Lower lobe of right lung (tissue), 2 donors: ENCODE results near the gene LIN7B. TPM values are rescaled to one million over a fixed set of nuclear protein-coding genes. Genes with fewer than 3 reads are reported as not detected.

Experiments
- ATAC-seq, 2 donors: fragments of 200-7000 bp; cut with Tn5 transposase; one replicate each; pipeline ENCODE4 v1.9.1; 2020 to 2022; ENCODE audit warnings: mild to moderate bottlenecking in 2 of 2, moderate library complexity in 2 of 2
- DNase-seq: peaks from one replicate; pipeline ENCODE4 v3.0.0-alpha.2; 2020
- H3K27ac ChIP-seq: fragments of 200-600 bp; one replicate; pipeline ENCODE4 v1.8.0; 2022
- H3K27me3 ChIP-seq: fragments of 200-600 bp; one replicate; pipeline ENCODE4 v1.8.0; 2022; ENCODE audit warnings: low read depth
- H3K36me3 ChIP-seq: fragments of 200-600 bp; one replicate; pipeline ENCODE4 v1.8.0; 2022; ENCODE audit warnings: mild to moderate bottlenecking
- H3K4me1 ChIP-seq: fragments of 200-600 bp; one replicate; pipeline ENCODE4 v1.8.0; 2022
- H3K4me3 ChIP-seq: fragments of 200-600 bp; one replicate; pipeline ENCODE4 v1.8.0; 2022; ENCODE audit warnings: mild to moderate bottlenecking
- H3K9me3 ChIP-seq: fragments of 200-600 bp; one replicate; pipeline ENCODE4 v1.8.0; 2022
- CTCF ChIP-seq: fragments of 200-600 bp; IDR thresholded peaks from one replicate; pipeline ENCODE4 v1.8.0; 2022; ENCODE audit warnings: antibody characterized with exemption, mild to moderate bottlenecking
- intact Hi-C: fragments of 100-400 bp; cut with DNase I; formaldehyde crosslinking; loops from one replicate; pipeline ENCODE4 v1.11.0; 2022
- total RNA-seq: library from RNA; stranded (reverse); fragmentation: NEBNext Ultra II Directional; extraction: Animal tissue kit (Norgen Biotek cat#: 25700); gene quantifications from one replicate; pipeline ENCODE4 v1.2.1, GENCODE V29; 2021
- donor health status: DM: no; HTN: yes; CAD: no; lungs with severe emphysema.

Gene LIN7B
- total RNA-seq, 1 donor from 2014 or later, result 10.6 TPM

GRCh38 chr19:49167857-49168409, 53.8 kb downstream of the LIN7B start:
- DNase-seq (no peak), ATAC-seq (no peak)
- Histone ChIP-seq H3K36me3 (peaks cover 44% of the 10 kb centered on the region), H3K9me3 (no peaks in the 10 kb centered on the region), H3K4me1 (peaks cover 19% of the 10 kb centered on the region), H3K27ac (no peak overlapping the region), H3K27me3 (no peaks in the 10 kb centered on the region), H3K4me3 (no peak overlapping the region)
- intact Hi-C loops, result no loop called here
- no peak for TF ChIP-seq CTCF

Other genes starting within 250 kb of the LIN7B start
- gene PLEKHA4, start 245.8 kb upstream of the LIN7B start, total RNA-seq, result 21.2 TPM
- 80.4 TPM for gene PPP1R15A, start 241.9 kb upstream of the LIN7B start, total RNA-seq
- gene TULP2, start 215.6 kb upstream of the LIN7B start, total RNA-seq, result not detected
- gene NUCB1, start 214.1 kb upstream of the LIN7B start, total RNA-seq, result 310 TPM
- gene DHDH, start 180.7 kb upstream of the LIN7B start, total RNA-seq, result 1.9 TPM
- 142 TPM for gene BAX, start 159.5 kb upstream of the LIN7B start, total RNA-seq
- gene FTL, start 149.1 kb upstream of the LIN7B start, total RNA-seq, result 9,799 TPM
- 24.8 TPM for gene GYS1, start 121.1 kb upstream of the LIN7B start, total RNA-seq
- gene RUVBL2, start 120.5 kb upstream of the LIN7B start, total RNA-seq, result 45.3 TPM
- gene LHB, start 97.3 kb upstream of the LIN7B start, total RNA-seq, result not detected
- not detected for gene CGB3, start 90.0 kb upstream of the LIN7B start, total RNA-seq
- not detected for gene CGB2, start 82.5 kb upstream of the LIN7B start, total RNA-seq
- not detected for gene CGB1, start 77.5 kb upstream of the LIN7B start, total RNA-seq
- gene CGB5, start 70.5 kb upstream of the LIN7B start, total RNA-seq, result not detected
- not detected for gene CGB8, start 65.3 kb upstream of the LIN7B start, total RNA-seq
- gene CGB7, start 56.6 kb upstream of the LIN7B start, total RNA-seq, result 0.77 TPM
- gene NTF4, start 49.6 kb upstream of the LIN7B start, total RNA-seq, result 3.1 TPM
- not detected for gene KCNA7, start 41.7 kb upstream of the LIN7B start, total RNA-seq
- 203 TPM for gene SNRNP70, start 28.9 kb upstream of the LIN7B start, total RNA-seq
- 1.4 TPM for gene C19orf73, start 4.8 kb downstream of the LIN7B start, total RNA-seq
- gene PPFIA3, start 5.2 kb downstream of the LIN7B start, total RNA-seq, result 4.3 TPM
- gene HRC, start 41.0 kb downstream of the LIN7B start, total RNA-seq, result 1.8 TPM
- 51.6 TPM for gene TRPM4, start 43.4 kb downstream of the LIN7B start, total RNA-seq
- gene SLC6A16, start 210.8 kb downstream of the LIN7B start, total RNA-seq, result 4.9 TPM
- gene CD37, start 221.0 kb downstream of the LIN7B start, total RNA-seq, result 175 TPM
- gene TEAD2, start 248.0 kb downstream of the LIN7B start, total RNA-seq, result 36.2 TPM
- 0.92 TPM for gene DKKL1, start 249.5 kb downstream of the LIN7B start, total RNA-seq